Esophagus squamous epithelium (tissue), 5 donors: ENCODE results near the gene SLC25A13. TPM values are rescaled to one million over a fixed set of nuclear protein-coding genes. Genes with fewer than 3 reads are reported as not detected.

Experiments used
- DNase-seq: peaks from one replicate; lab custom pipeline; 2025; lab: John Stamatoyannopoulos, UW
- H3K27ac ChIP-seq, 4 donors: fragments of 200-600 bp; sonication (generic); one replicate each; pipeline ENCODE4 v1.5.1; 2016 to 2019; ENCODE audit warnings: mild to moderate bottlenecking in 1 of 4
- H3K27me3 ChIP-seq, 4 donors: fragments of 200-600 bp; sonication (generic); 1 replicate in 3 of 4; 2 replicates in 1 of 4; pipeline versions ENCODE4 v1.5.1 to v1.6.0; 2017 to 2021; ENCODE audit warnings: antibody characterized with exemption in 1 of 4
- H3K36me3 ChIP-seq, 3 donors: fragments of 200-600 bp; sonication (generic); one replicate each; pipeline ENCODE4 v1.5.1; 2016 to 2019
- H3K4me1 ChIP-seq, 3 donors: fragments of 200-600 bp; sonication (generic); one replicate each; pipeline ENCODE4 v1.5.1; 2017 to 2019
- H3K4me3 ChIP-seq, 4 donors: fragments of 200-600 bp; sonication (generic); 1 replicate in 3 of 4; 2 replicates in 1 of 4; pipeline ENCODE4 v1.5.1; 2016 to 2019; ENCODE audit warnings: mild to moderate bottlenecking in 2 of 4, moderate library complexity in 1 of 4
- H3K9me3 ChIP-seq, 3 donors: fragments of 200-600 bp; sonication (generic); one replicate each; pipeline ENCODE4 v1.5.1; 2016 to 2019
- POLR2A ChIP-seq, 4 donors: fragments of 450-650 bp; IDR thresholded peaks; one replicate each; pipeline ENCODE4 v1.6.1; 2017; ENCODE audit warnings: antibody characterized with exemption in 4 of 4, mild to moderate bottlenecking in 4 of 4, moderate library complexity in 3 of 4
- WGBS, 2 donors: methylation state at CpG; one replicate each; pipeline ENCODE4 v1.1.5; 2018; 5-methylcytosine and 5-hydroxymethylcytosine counted together
- intact Hi-C: fragments of 100-400 bp; cut with DNase I; formaldehyde crosslinking; loops from one replicate; pipeline ENCODE4 v1.15.0; 2022
- small RNA-seq, 4 donors: library from RNA; depleted of rRNA; stranded (forward); fragments of <200 nt; gene quantifications; one replicate each; pipeline ENCODE3, GENCODE V24; 2016
- total RNA-seq, 4 donors: library from RNA; depleted of rRNA; stranded (reverse); fragments of >200 nt; gene quantifications; one replicate each; pipeline ENCODE4 v1.1.0, GENCODE V29; 2016
- TF ChIP-seq, protein P1 (sequence below), 6 experiments: fragments of 450-650 bp in 4 of 6; fragments of 200-600 bp in 2 of 6; sonication (generic) in 2 of 6; IDR thresholded peaks; one replicate each; pipeline ENCODE4 v1.5.1; 2016 to 2019; ENCODE audit warnings: antibody characterized with exemption in 6 of 6, mild to moderate bottlenecking in 4 of 6, moderate library complexity in 4 of 6
- donor health status: DM: yes; HTN: yes; CAD: no.

Gene SLC25A13
- total RNA-seq, 4 donors from 2014 or later: 12.7 to 37.3 (median 23.0) TPM

DNA sequence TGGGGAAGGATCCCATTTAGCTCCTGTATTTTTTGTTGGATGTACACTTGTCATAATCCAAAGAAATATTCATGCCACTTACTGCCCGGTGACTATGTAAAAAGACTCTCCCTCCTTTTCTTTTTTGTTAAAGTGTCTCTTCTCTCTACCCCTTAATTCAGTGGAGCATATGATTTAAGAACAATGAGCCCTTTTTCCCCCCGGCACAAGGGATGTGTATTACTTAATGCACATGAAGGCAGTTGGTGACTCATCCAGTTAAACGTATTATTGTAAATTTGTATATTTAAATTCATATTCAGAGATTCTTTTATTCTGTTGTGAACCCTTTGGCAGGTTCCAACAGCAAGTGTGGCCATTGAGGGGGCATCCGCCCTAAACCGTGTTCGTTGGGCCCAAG lies 241.9 kb downstream of the SLC25A13 start:
- intact Hi-C loops: no loop called here
- Histone ChIP-seq H3K27ac (no peak overlapping the region), H3K36me3 (no peaks in the 10 kb centered on the region), H3K9me3 (no peaks in the 10 kb centered on the region), H3K4me3 (no peak overlapping the region), H3K27me3 (peaks cover 0 to 22% (median 2%) of the 10 kb centered on the region in 4 donors), H3K4me1 (peaks cover 0 to 12% (median 5%) of the 10 kb centered on the region in 3 donors)
- TF ChIP-seq, protein P1, sequence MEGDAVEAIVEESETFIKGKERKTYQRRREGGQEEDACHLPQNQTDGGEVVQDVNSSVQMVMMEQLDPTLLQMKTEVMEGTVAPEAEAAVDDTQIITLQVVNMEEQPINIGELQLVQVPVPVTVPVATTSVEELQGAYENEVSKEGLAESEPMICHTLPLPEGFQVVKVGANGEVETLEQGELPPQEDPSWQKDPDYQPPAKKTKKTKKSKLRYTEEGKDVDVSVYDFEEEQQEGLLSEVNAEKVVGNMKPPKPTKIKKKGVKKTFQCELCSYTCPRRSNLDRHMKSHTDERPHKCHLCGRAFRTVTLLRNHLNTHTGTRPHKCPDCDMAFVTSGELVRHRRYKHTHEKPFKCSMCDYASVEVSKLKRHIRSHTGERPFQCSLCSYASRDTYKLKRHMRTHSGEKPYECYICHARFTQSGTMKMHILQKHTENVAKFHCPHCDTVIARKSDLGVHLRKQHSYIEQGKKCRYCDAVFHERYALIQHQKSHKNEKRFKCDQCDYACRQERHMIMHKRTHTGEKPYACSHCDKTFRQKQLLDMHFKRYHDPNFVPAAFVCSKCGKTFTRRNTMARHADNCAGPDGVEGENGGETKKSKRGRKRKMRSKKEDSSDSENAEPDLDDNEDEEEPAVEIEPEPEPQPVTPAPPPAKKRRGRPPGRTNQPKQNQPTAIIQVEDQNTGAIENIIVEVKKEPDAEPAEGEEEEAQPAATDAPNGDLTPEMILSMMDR (IDR thresholded peaks at IDR 0.05): no peak
- no peak for TF ChIP-seq POLR2A (IDR thresholded peaks at IDR 0.05)
- 66 to 83% methylated on average over 6 of the region's 6 CpGs for WGBS, 2 donors
- DNase-seq: no peak

DNA sequence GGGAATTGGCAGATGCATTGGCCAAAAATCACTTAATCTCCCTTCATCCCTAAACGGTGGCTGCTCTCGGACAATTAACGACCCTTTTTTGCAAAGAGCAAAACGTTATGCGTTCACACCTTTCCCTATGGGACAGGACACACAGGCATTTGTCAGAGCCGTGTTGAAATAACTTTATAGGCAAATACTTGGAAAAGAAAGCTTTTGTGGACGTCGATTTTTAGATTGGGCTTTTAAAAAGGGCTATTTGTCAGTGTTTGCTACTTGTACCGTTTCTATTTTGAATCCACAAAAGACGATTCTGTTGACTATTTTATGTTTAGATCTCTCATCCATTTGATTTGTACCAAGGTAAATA lies 245.6 kb downstream of the SLC25A13 start:
- H3K36me3 ChIP-seq: no peaks in the 10 kb centered on the region
- no peaks in the 10 kb centered on the region for H3K9me3 ChIP-seq
- H3K27me3 ChIP-seq: peaks cover 0 to 22% (median 2%) of the 10 kb centered on the region in 4 donors
- WGBS, 2 donors: 14 to 20% methylated on average over 10 of the region's 10 CpGs
- no peak for DNase-seq
- TF ChIP-seq POLR2A (IDR thresholded peaks at IDR 0.05): no peak
- TF ChIP-seq, protein P1 (IDR thresholded peaks at IDR 0.05): no peak
- intact Hi-C loops: no loop called here
- peaks cover 0 to 12% (median 5%) of the 10 kb centered on the region in 3 donors for H3K4me1 ChIP-seq
- H3K4me3 ChIP-seq: peak overlapping the region in 3 of 4 donors; percentile 41 to 65 (median 50)
- H3K27ac ChIP-seq: no peak overlapping the region

DNA sequence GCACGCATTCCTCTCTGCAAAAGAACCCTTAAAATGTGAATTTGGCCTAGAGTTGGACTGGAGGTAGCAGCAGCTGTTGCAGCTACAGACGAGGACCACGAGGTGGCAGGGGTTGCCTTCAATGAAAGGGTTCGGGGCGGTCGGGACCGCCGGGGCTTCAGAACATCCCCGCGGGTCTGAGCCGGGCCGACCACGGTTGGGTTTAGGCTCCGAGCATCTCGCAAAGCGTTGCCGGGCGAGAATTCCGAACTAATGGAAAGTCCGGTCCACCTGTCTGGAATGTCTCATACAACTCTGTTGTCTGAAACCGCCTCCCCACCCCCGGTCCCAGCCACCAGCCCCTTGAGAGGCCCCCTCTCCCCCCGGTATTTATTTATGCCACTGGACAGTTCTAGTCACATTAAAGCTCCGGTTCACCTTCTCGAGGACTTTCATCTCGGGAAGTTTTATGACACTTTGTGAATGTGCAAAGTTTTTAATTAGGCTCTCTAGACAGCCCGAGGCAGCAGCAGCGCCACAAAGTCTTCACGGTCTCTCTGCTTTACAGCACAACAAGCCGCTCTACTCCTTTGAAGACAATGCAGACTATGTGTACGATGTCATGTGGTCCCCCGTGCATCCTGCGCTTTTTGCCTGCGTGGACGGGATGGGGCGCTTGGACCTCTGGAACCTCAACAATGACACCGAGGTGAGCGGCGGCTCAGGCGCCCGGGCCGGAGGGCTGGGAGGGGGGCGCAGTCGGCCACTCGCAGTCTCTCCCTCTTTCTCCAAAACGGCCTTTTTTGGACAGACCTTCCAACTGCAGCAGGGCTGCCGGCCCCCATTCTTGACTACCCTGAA lies 246.2 kb downstream of the SLC25A13 start:
- Histone ChIP-seq H3K4me3 (peak overlapping the region; percentile 27 to 65 (median 46)), H3K36me3 (no peaks in the 10 kb centered on the region), H3K4me1 (peaks cover 0 to 12% (median 5%) of the 10 kb centered on the region in 3 donors), H3K9me3 (no peaks in the 10 kb centered on the region), H3K27me3 (peaks cover 0 to 22% (median 2%) of the 10 kb centered on the region in 4 donors), H3K27ac (no peak overlapping the region)
- TF ChIP-seq, protein P1 (IDR thresholded peaks at IDR 0.05): peak; percentile 42 to 79 (median 74)
- TF ChIP-seq POLR2A (IDR thresholded peaks at IDR 0.05): no peak
- DNase-seq: no peak
- WGBS, 2 donors: 2% methylated on average over 26 of the region's 47 CpGs
- intact Hi-C loops: no loop called here

DNA sequence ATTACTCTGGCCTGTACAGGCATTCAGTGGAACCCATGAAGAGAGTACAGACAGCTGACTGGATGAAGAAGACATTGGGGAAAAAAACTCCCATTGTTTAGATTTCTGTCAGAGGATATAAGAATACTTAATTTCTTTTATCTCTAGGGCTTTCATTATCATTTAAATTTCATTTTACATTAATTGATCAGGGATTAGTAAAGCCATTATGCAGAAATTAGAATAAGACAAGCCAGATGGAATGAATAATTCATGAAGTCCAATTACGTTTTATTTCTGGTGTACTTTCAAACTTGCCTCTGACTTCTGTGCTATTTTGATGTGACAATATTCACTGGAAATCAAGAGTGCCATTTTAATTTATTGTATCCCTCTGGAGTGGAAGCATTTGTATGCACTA lies 247.0 kb downstream of the SLC25A13 start:
- intact Hi-C loops: no loop called here
- Histone ChIP-seq H3K36me3 (no peaks in the 10 kb centered on the region), H3K27ac (no peak overlapping the region), H3K4me3 (no peak overlapping the region), H3K4me1 (peaks cover 0 to 12% (median 5%) of the 10 kb centered on the region in 3 donors), H3K27me3 (peaks cover 0 to 22% (median 2%) of the 10 kb centered on the region in 4 donors), H3K9me3 (no peaks in the 10 kb centered on the region)
- no peak for DNase-seq
- TF ChIP-seq, protein P1 (IDR thresholded peaks at IDR 0.05): no peak
- no peak for TF ChIP-seq POLR2A (IDR thresholded peaks at IDR 0.05)
- WGBS, 2 donors: 29 to 52% methylated on average over 1 of the region's 1 CpG

Small RNA genes lying within 50 kb of the gene (small RNA-seq; reads per million reads assigned to genes)
- 0 reads per million in 4 donors for gene AC084368.1
- 0 reads per million in 4 donors for gene MIR591
- gene RNU6-364P: 0 reads per million in 4 donors
- gene RNU6-532P: 0 reads per million in 4 donors
